Aorta (tissue), 5 donors: ENCODE measurements around the gene EMP1. TPM values are rescaled to one million over a fixed set of nuclear protein-coding genes. Genes with fewer than 3 reads are reported as not detected.

ENCODE experiments used
- ATAC-seq: fragments of 200-7000 bp; cut with Tn5 transposase; one replicate; pipeline ENCODE4 v1.9.1; 2022; ENCODE audit warnings: moderate library complexity; ENCODE audit not compliant: low FRiP score
- DNase-seq, 2 donors: peaks; one replicate each; pipeline ENCODE4 v3.0.0-alpha.2; 2020
- H3K27ac ChIP-seq, 2 donors: one replicate each; pipeline ENCODE4 v1.5.1; 2013; ENCODE audit warnings: low read length in 2 of 2, mild to moderate bottlenecking in 2 of 2, moderate library complexity in 2 of 2, control low read depth in 1 of 2, inconsistent platforms in 1 of 2, low read depth in 1 of 2
- H3K27me3 ChIP-seq, 2 donors: one replicate each; pipeline ENCODE4 v1.6.1; 2013; ENCODE audit warnings: control low read depth in 1 of 2, low read length in 1 of 2, mild to moderate bottlenecking in 1 of 2, moderate library complexity in 1 of 2; ENCODE audit not compliant: insufficient read depth in 2 of 2, control insufficient read depth in 1 of 2
- H3K36me3 ChIP-seq, 2 donors: one replicate each; pipeline ENCODE4 v1.6.1; 2013; ENCODE audit warnings: control low read depth in 1 of 2, low read length in 1 of 2, mild to moderate bottlenecking in 1 of 2; ENCODE audit not compliant: insufficient read depth in 2 of 2, control insufficient read depth in 1 of 2
- H3K4me1 ChIP-seq, 2 donors: one replicate each; pipeline ENCODE4 v1.6.1; 2013; ENCODE audit warnings: low read length in 2 of 2, control low read depth in 1 of 2, mild to moderate bottlenecking in 1 of 2, moderate library complexity in 1 of 2; ENCODE audit not compliant: insufficient read depth in 2 of 2, control insufficient read depth in 1 of 2
- H3K4me3 ChIP-seq, 2 donors: one replicate each; pipeline ENCODE4 v1.5.1; 2013; ENCODE audit warnings: low read length in 2 of 2, control low read depth in 1 of 2, mild to moderate bottlenecking in 1 of 2
- H3K9me3 ChIP-seq: one replicate; pipeline ENCODE4 v1.6.1; 2013; ENCODE audit warnings: mild to moderate bottlenecking, low read length; ENCODE audit not compliant: control insufficient read depth
- WGBS, 2 donors: extraction: QIAGEN DNeasy Blood & Tissue Kit; methylation state at CpG; one replicate each; pipeline ENCODE4 v1.1.7; 2013; 5-methylcytosine and 5-hydroxymethylcytosine counted together
- intact Hi-C, 2 donors: fragments of 100-400 bp; cut with DNase I; formaldehyde crosslinking; loops; one replicate each; pipeline versions ENCODE4 v1.14.2 to v1.15.0; 2022
- long read RNA-seq, 2 donors: library from polyadenylated mRNA; unstranded; transcript quantifications; one replicate each; pipeline ENCODE4 v2.0.0, GENCODE V29; 2020 to 2021
- polyA plus RNA-seq, 2 donors: library from polyadenylated mRNA; stranded (reverse); fragments of 200-250 nt; gene quantifications; one replicate each; pipeline ENCODE4 v1.2.3, GENCODE V29; 2013
- total RNA-seq, 2 donors: library from RNA; stranded (reverse); fragmentation: NEBNext Ultra II Directional; extraction: Animal tissue kit (Norgen Biotek cat#: 25700); gene quantifications; one replicate each; pipeline ENCODE4 v1.2.1, GENCODE V29; 2021
- donor health status: healthy with polysubstance abuse.
- donor health status: Bipolar disorder and iron deficiency.
- donor health status: DM: no; HTN: no; CAD: no.
- donor health status: DM: no; HTN: no; CAD: no.
- donor health status: DM: yes; HTN: yes; CAD: no.

EMP1 gene
- total RNA-seq (100 to 1,000 TPM; 593 to 594 TPM), polyA plus RNA-seq (10 to 100 TPM; 32.6 to 39.4 TPM)
- long read RNA-seq, donor 1, full-length matches to known transcripts, result 31 of 222 reads
- long read RNA-seq, donor 1, partial matches to known transcripts, result 2 of 222 reads
- long read RNA-seq, donor 1, other reads (novel, unspliced or antisense), result 189 of 222 reads
- long read RNA-seq, donor 2, full-length matches to known transcripts, result 65 of 111 reads
- long read RNA-seq, donor 2, partial matches to known transcripts, result 0 of 111 reads
- long read RNA-seq, donor 2, other reads (novel, unspliced or antisense), result 46 of 111 reads

GRCh38 chr12:13196130-13196921 lies at the start of gene EMP1:
Gene EMP1 (plus strand): TSS chr12:13196726. CDS start chr12:13211511, 14,785 bp downstream.
- WGBS, 2 donors, result 13% methylated on average over 11 of the region's 11 CpGs
- Histone ChIP-seq H3K4me3 (peak within 1 kb of the TSS; percentile 39 to 85), H3K27me3 (no peaks in the 10 kb centered on the region), H3K27ac (peak within 1 kb of the TSS; percentile 10 to 90), H3K36me3 (no peaks in the 10 kb centered on the region), H3K4me1 (peaks cover 0 to 3% of the 10 kb centered on the region in 2 donors), H3K9me3 (no peaks in the 10 kb centered on the region)
- DNase-seq (peak; percentile 95 to 97), ATAC-seq (peak; percentile 90)
- intact Hi-C loops, result loop anchor here (2.0 to 5.0 kb wide), 2 partner anchors 98 to 99 kb away; no protein-coding TSS in a partner anchor

GRCh38 chr12:13147688-13148484 lies 48.6 kb upstream of the EMP1 start:
- H3K9me3 ChIP-seq, result no peaks in the 10 kb centered on the region
- peak overlapping the region; percentile 61 to 64 for H3K27ac ChIP-seq
- DNase-seq (no peak), ATAC-seq (peak; percentile 52)
- H3K36me3 ChIP-seq, result no peaks in the 10 kb centered on the region
- no peak overlapping the region for H3K4me3 ChIP-seq
- peaks cover 0 to 4% of the 10 kb centered on the region in 2 donors for H3K4me1 ChIP-seq
- 27 to 29% methylated on average over 12 of the region's 12 CpGs for WGBS, 2 donors
- H3K27me3 ChIP-seq, result no peaks in the 10 kb centered on the region
- intact Hi-C loops, result loop anchor here in 1 of 2 donors (5.0 kb wide), 1 partner anchor 46 kb away; the partner anchor contains the start of gene GSG1

- peak overlapping the region in 1 of 2 donors; percentile 75 for H3K27ac ChIP-seq
- DNase-seq (no peak), ATAC-seq (peak; percentile 2)
- no peaks in the 10 kb centered on the region for H3K27me3 ChIP-seq
- no peaks in the 10 kb centered on the region for H3K36me3 ChIP-seq
- H3K9me3 ChIP-seq, result no peaks in the 10 kb centered on the region
- no peak overlapping the region for H3K4me3 ChIP-seq
- H3K4me1 ChIP-seq, result peaks cover 0 to 4% of the 10 kb centered on the region in 2 donors
- intact Hi-C loops, result loop anchor here in 1 of 2 donors (5.0 kb wide), 1 partner anchor 46 kb away; the partner anchor contains the start of gene GSG1
- 15 to 17% methylated on average over 3 of the region's 3 CpGs for WGBS, 2 donors
Measured at GRCh38 chr12:13148485-13148847, 48.1 kb upstream of the EMP1 start.

DNA sequence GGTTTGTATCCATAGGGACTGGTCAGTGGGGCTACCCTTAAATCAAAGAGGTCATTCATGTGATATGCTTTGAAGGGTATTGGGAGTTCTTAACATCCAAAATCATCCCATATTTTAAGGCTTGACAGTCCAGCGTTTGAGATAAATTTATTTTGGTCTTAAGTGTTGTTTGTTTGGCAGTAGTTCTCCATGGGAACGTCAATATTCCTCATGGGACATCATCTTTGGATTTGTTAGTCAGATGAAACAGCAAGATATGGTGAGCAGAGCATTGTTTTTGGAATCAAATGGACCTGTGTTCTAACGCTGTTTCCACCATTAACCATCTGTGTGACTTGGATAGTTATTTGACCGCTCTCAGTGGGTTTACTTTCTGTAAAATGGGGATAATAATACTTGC lies 47.1 kb upstream of the EMP1 start:
- Histone ChIP-seq H3K4me3 (no peak overlapping the region), H3K9me3 (no peaks in the 10 kb centered on the region), H3K4me1 (peaks cover 0 to 4% of the 10 kb centered on the region in 2 donors), H3K27me3 (no peaks in the 10 kb centered on the region), H3K27ac (no peak overlapping the region), H3K36me3 (no peaks in the 10 kb centered on the region)
- DNase-seq (no peak), ATAC-seq (peak; percentile 3)
- intact Hi-C loops, result loop anchor here in 1 of 2 donors (5.0 kb wide), 1 partner anchor 47 kb away; the partner anchor contains the start of gene GSG1
- WGBS, 2 donors, result 51 to 53% methylated on average over 4 of the region's 4 CpGs

DNA sequence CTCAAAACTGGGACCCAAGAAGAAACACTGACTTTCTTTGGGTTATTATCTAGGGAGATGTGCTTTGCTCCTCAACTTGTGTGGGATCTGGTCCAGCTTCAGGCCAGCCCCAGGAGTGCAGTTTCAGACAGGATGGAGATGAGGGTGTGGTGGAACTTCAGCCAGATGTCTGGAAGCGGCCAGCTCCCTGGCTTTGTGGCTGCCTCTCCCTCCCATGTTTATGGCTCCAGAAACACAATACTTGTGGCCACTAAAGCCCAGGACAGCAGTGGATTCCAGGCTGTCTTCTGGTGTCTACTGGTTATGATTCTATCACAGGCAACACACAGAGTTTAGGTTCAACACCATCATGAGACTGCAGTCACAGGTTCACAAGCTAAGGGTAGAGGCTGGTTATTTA lies 44.2 kb upstream of the EMP1 start:
- Histone ChIP-seq H3K27me3 (no peaks in the 10 kb centered on the region), H3K27ac (no peak overlapping the region), H3K9me3 (no peaks in the 10 kb centered on the region), H3K4me3 (no peak overlapping the region), H3K36me3 (no peaks in the 10 kb centered on the region), H3K4me1 (peaks cover 0 to 4% of the 10 kb centered on the region in 2 donors)
- 82 to 89% methylated on average over 1 of the region's 1 CpG for WGBS, 2 donors
- peak in 1 of 2 donors; percentile 65 for DNase-seq
- intact Hi-C loops, result no loop called here
- ATAC-seq, result no peak

DNA sequence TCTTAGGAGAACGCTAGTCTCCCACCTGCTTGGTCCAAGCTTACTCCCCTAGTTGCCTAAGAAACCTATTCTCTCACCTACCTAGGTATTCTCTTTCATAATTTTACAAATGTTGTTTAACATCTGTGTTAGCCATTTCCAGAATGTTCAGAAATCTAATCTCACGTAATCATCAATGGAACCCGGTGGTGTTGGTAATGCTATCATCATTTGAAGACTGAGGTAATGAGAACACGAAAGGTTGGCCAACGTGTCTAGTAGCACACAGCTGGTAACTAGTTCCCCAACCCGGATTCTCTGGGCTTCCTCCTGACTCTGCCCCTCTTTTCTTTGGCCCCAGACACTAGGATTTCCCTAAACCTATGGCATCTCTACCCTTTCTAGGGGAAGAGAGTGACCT lies 43.8 kb upstream of the EMP1 start:
- DNase-seq (no peak), ATAC-seq (no peak)
- H3K27me3 ChIP-seq, result no peaks in the 10 kb centered on the region
- peaks cover 0 to 4% of the 10 kb centered on the region in 2 donors for H3K4me1 ChIP-seq
- no peaks in the 10 kb centered on the region for H3K9me3 ChIP-seq
- no peak overlapping the region for H3K27ac ChIP-seq
- intact Hi-C loops, result no loop called here
- no peak overlapping the region for H3K4me3 ChIP-seq
- WGBS, 2 donors, result 94 to 95% methylated on average over 6 of the region's 6 CpGs
- H3K36me3 ChIP-seq, result no peaks in the 10 kb centered on the region

- intact Hi-C loops, result no loop called here
- H3K36me3 ChIP-seq, result no peaks in the 10 kb centered on the region
- ATAC-seq (no peak), DNase-seq (no peak)
- WGBS, 2 donors, result 83% methylated on average over 7 of the region's 7 CpGs
- no peak overlapping the region for H3K27ac ChIP-seq
- H3K9me3 ChIP-seq, result no peaks in the 10 kb centered on the region
- no peaks in the 10 kb centered on the region for H3K27me3 ChIP-seq
- no peak overlapping the region for H3K4me3 ChIP-seq
- peaks cover 0 to 1% of the 10 kb centered on the region in 2 donors for H3K4me1 ChIP-seq
Measured at GRCh38 chr12:13153180-13153579, 43.3 kb upstream of the EMP1 start.

DNA sequence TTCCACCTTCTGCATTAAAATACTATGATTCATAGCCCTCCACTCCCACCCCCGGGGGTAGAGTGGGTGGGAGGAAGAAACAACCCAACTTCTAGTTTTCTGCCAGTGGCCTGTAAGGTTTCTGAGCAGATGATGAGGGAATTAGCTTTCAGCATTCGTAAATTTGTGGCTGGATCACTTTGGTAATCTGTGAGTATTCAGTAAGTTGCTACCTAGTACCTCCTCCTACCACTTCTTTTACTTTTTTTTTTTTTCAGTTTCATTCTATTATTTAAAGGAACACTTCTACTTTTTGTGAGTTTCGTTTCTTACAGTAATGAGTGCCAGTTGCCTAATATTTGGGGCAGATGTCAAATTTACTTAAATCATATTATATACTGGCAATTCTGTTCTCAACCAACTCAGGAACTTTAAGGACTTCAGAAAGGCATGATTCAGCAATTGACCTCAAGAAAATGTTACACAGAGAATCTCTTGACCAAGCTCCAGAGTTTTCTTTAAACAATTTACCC lies 42.4 kb upstream of the EMP1 start:
- DNase-seq, result no peak
- H3K9me3 ChIP-seq, result no peaks in the 10 kb centered on the region
- H3K4me1 ChIP-seq, result no peaks in the 10 kb centered on the region
- no peaks in the 10 kb centered on the region for H3K27me3 ChIP-seq
- no peak overlapping the region for H3K27ac ChIP-seq
- intact Hi-C loops, result no loop called here
- WGBS, 2 donors, result 55 to 70% methylated on average over 3 of the region's 3 CpGs
- H3K36me3 ChIP-seq, result no peaks in the 10 kb centered on the region
- no peak overlapping the region for H3K4me3 ChIP-seq
- ATAC-seq, result no peak
